Spleen (tissue), 11 donors: ENCODE results near the gene PADI2. TPM values are rescaled to one million over a fixed set of nuclear protein-coding genes. Genes with fewer than 3 reads are reported as not detected.

ENCODE experiments used
- DNase-seq: peaks from one replicate; pipeline ENCODE4 v3.0.0-alpha.2; 2020
- H3K27ac ChIP-seq, 8 donors: fragments of 200-600 bp; sonication (generic) in 7 of 8; 1 replicate in 4 of 8; 2 replicates in 4 of 8; pipeline versions ENCODE4 v1.5.0 to v1.8.0; 2016 to 2021; ENCODE audit warnings: inconsistent platforms in 4 of 8, mild to moderate bottlenecking in 4 of 8, moderate library complexity in 1 of 8
- H3K27me3 ChIP-seq, 7 donors: fragments of 200-600 bp; sonication (generic) in 6 of 7; replicated peaks in 1 of 7; 1 replicate in 4 of 7; 2 replicates in 3 of 7; pipeline versions ENCODE4 v1.5.0 to v1.8.0; 2016 to 2021; ENCODE audit warnings: inconsistent platforms in 3 of 7, mild to moderate bottlenecking in 1 of 7
- H3K36me3 ChIP-seq, 6 donors: fragments of 200-600 bp; sonication (generic) in 5 of 6; 1 replicate in 4 of 6; 2 replicates in 2 of 6; pipeline versions ENCODE4 v1.5.0 to v1.8.0; 2016 to 2021; ENCODE audit warnings: inconsistent platforms in 2 of 6
- H3K4me1 ChIP-seq, 6 donors: fragments of 200-600 bp; sonication (generic) in 5 of 6; 1 replicate in 3 of 6; 2 replicates in 3 of 6; pipeline versions ENCODE4 v1.5.0 to v1.8.0; 2016 to 2021; ENCODE audit warnings: inconsistent platforms in 3 of 6
- H3K4me3 ChIP-seq, 8 donors: fragments of 200-600 bp; sonication (generic) in 7 of 8; 1 replicate in 4 of 8; 2 replicates in 4 of 8; pipeline versions ENCODE4 v1.5.0 to v1.8.0; 2016 to 2021; ENCODE audit warnings: inconsistent platforms in 4 of 8, mild to moderate bottlenecking in 4 of 8, moderate library complexity in 2 of 8
- H3K9me3 ChIP-seq, 8 donors: fragments of 200-600 bp; sonication (generic) in 7 of 8; 1 replicate in 4 of 8; 2 replicates in 4 of 8; pipeline versions ENCODE4 v1.5.0 to v1.8.0; 2016 to 2021; ENCODE audit warnings: inconsistent platforms in 4 of 8
- CTCF ChIP-seq, 11 experiments: fragments of 200-600 bp in 7 of 11; fragments of 450-650 bp in 4 of 11; sonication (generic) in 4 of 11; IDR thresholded peaks in 8 of 11; conservative IDR thresholded peaks in 3 of 11; 1 replicate in 7 of 11; 2 replicates in 4 of 11; pipeline versions ENCODE4 v1.4.0 to v1.8.0; 2016 to 2021; ENCODE audit warnings: antibody characterized with exemption in 11 of 11, inconsistent platforms in 4 of 11, mild to moderate bottlenecking in 1 of 11
- POLR2A ChIP-seq, 3 donors: fragments of 450-650 bp; IDR thresholded peaks; one replicate each; pipeline ENCODE4 v1.5.1; 2017; ENCODE audit warnings: antibody characterized with exemption in 3 of 3, mild to moderate bottlenecking in 1 of 3
- POLR2AphosphoS5 ChIP-seq, 3 donors: sonication (generic); formaldehyde crosslinking; IDR thresholded peaks; one replicate each; pipeline ENCODE4 v1.5.1; 2017; ENCODE audit warnings: antibody characterized with exemption in 3 of 3
- WGBS, 5 donors: extraction: QIAGEN DNeasy Blood & Tissue Kit in 3 of 5; methylation state at CpG; one replicate each; pipeline versions ENCODE4 v1.1.5 to v1.1.7; 2013 to 2018; 5-methylcytosine and 5-hydroxymethylcytosine counted together
- intact Hi-C: fragments of 100-400 bp; cut with DNase I; formaldehyde crosslinking; loops from one replicate; pipeline ENCODE4 v1.15.0; 2023; ENCODE audit warnings: low total_unique reads
- polyA plus RNA-seq, 3 donors: library from polyadenylated mRNA; stranded (reverse); fragments of 200-250 nt; gene quantifications; one replicate each; pipeline ENCODE4 v1.2.1, GENCODE V29; 2013
- total RNA-seq, 7 donors: library from RNA; depleted of rRNA in 3 of 7; stranded (reverse); fragments of >200 nt in 3 of 7; fragmentation: NEBNext Ultra II Directional in 4 of 7; extraction: Animal tissue kit (Norgen Biotek cat#: 25700) in 4 of 7; gene quantifications; one replicate each; pipeline versions ENCODE4 v1.1.0 to v1.2.1, GENCODE V29; 2016 to 2021
- donor health status: healthy with polysubstance abuse.
- donor health status: DM: no; HTN: no; CAD: no; lungs with moderate emphysema.
- donor health status: DM: no; HTN: no; CAD: no.
- donor health status: Bipolar disorder and iron deficiency.
- donor health status: healthy.
- donor health status: DM: no; HTN: no; CAD: no.
- donor health status: DM: yes; HTN: yes; CAD: no.

The PADI2 gene
- total and polyA plus RNA-seq, 10 donors = 0.50 to 63.6 (median 18.6) TPM

DNA sequence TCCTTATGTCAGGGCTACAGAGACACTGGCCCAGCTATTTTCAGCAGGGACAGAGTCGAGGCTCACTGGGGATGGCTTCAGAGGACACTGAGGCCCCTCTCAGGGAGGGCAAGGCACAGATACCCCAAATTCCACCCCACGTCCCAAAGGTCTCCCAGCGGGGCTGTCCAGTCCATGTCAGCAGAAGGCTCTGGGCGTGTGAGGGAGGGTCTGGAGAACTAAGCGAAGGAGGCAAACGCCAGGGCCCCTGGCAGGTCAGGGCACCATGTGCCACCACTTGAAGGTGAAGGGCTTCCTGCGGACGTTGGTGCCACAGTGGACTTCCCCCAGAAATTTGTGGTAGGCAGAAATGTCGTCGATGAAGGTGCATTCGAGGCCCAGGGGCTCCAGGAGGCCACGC is 50.5 kb downstream of the PADI2 start:
- H3K27ac ChIP-seq = peak overlapping the region in 3 of 8 donors; percentile 11 to 92 (median 87)
- H3K36me3 ChIP-seq = peaks cover 0 to 58% (median 0%) of the 10 kb centered on the region in 6 donors
- peak; percentile 61 for DNase-seq
- no peak overlapping the region for H3K4me3 ChIP-seq
- H3K27me3 ChIP-seq = no peaks in the 10 kb centered on the region
- H3K4me1 ChIP-seq = peaks cover 0 to 35% (median 2%) of the 10 kb centered on the region in 6 donors
- no peak for TF ChIP-seq POLR2AphosphoS5 (IDR thresholded peaks at IDR 0.05)
- no peak for TF ChIP-seq CTCF (IDR thresholded peaks at IDR 0.05 in 8 of 11, conservative IDR thresholded peaks at IDR 0.05 in 3 of 11)
- TF ChIP-seq POLR2A (IDR thresholded peaks at IDR 0.05) = no peak
- intact Hi-C loops = no loop called here
- H3K9me3 ChIP-seq = peaks cover 0 to 15% (median 11%) of the 10 kb centered on the region in 8 donors
- 67 to 86% (median 75%) methylated on average over 12 of the region's 12 CpGs for WGBS, 5 donors

GRCh38 chr1:17067465-17068240 is 51.6 kb downstream of the PADI2 start:
- peaks cover 0 to 15% (median 11%) of the 10 kb centered on the region in 8 donors for H3K9me3 ChIP-seq
- TF ChIP-seq POLR2A (IDR thresholded peaks at IDR 0.05) (no peak), POLR2AphosphoS5 (IDR thresholded peaks at IDR 0.05) (no peak), CTCF (IDR thresholded peaks at IDR 0.05 in 8 of 11, conservative IDR thresholded peaks at IDR 0.05 in 3 of 11) (no peak)
- DNase-seq = no peak
- H3K27me3 ChIP-seq = no peaks in the 10 kb centered on the region
- intact Hi-C loops = no loop called here
- WGBS, 5 donors = 69 to 90% (median 78%) methylated on average over 10 of the region's 10 CpGs
- H3K36me3 ChIP-seq = peaks cover 0 to 47% (median 0%) of the 10 kb centered on the region in 6 donors
- H3K27ac ChIP-seq = peak overlapping the region in 7 of 8 donors; percentile 51 to 92 (median 80)
- H3K4me3 ChIP-seq = no peak overlapping the region
- H3K4me1 ChIP-seq = peaks cover 0 to 46% (median 5%) of the 10 kb centered on the region in 6 donors

DNA sequence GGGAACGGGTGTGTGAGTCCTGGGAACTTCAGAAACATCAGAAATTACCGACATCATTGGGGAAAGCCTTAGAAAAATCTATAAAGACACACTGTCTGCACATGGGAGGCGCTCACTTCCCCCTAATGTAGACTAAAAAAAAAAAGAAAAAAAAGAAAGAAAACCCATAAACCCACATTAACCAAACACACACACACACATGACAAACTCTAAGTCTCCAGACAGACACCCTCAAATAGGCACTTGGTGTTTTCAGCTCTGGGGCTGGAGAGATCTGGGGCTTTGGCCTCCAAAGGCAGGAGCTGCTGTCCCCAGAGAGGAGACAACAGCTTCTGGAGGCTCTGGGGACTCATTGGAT is 52.2 kb downstream of the PADI2 start:
- Histone ChIP-seq H3K9me3 (peaks cover 0 to 15% (median 11%) of the 10 kb centered on the region in 8 donors), H3K27ac (peak overlapping the region in 7 of 8 donors; percentile 51 to 92 (median 80)), H3K4me1 (peaks cover 0 to 52% (median 5%) of the 10 kb centered on the region in 6 donors), H3K27me3 (no peaks in the 10 kb centered on the region), H3K36me3 (peaks cover 0 to 41% (median 0%) of the 10 kb centered on the region in 6 donors), H3K4me3 (peak overlapping the region in 1 of 8 donors; percentile 8)
- DNase-seq = no peak
- TF ChIP-seq POLR2A (IDR thresholded peaks at IDR 0.05) = no peak
- TF ChIP-seq POLR2AphosphoS5 (IDR thresholded peaks at IDR 0.05) = no peak
- no peak for TF ChIP-seq CTCF (IDR thresholded peaks at IDR 0.05 in 8 of 11, conservative IDR thresholded peaks at IDR 0.05 in 3 of 11)
- 34 to 68% (median 50%) methylated on average over 3 of the region's 3 CpGs for WGBS, 5 donors
- intact Hi-C loops = no loop called here

- Histone ChIP-seq H3K4me3 (peak overlapping the region in 1 of 8 donors; percentile 8), H3K9me3 (peaks cover 0 to 15% (median 11%) of the 10 kb centered on the region in 8 donors), H3K27ac (peak overlapping the region in 7 of 8 donors; percentile 45 to 92 (median 80)), H3K27me3 (no peaks in the 10 kb centered on the region), H3K4me1 (peaks cover 0 to 58% (median 5%) of the 10 kb centered on the region in 6 donors), H3K36me3 (peaks cover 0 to 35% (median 0%) of the 10 kb centered on the region in 6 donors)
- TF ChIP-seq CTCF (IDR thresholded peaks at IDR 0.05 in 8 of 11, conservative IDR thresholded peaks at IDR 0.05 in 3 of 11) (no peak), POLR2AphosphoS5 (IDR thresholded peaks at IDR 0.05) (peak in 1 of 3 donors; percentile 24)
- WGBS, 5 donors = 54 to 80% (median 68%) methylated on average over 11 of the region's 11 CpGs
- DNase-seq = no peak
- intact Hi-C loops = no loop called here
These were observed 52.7 kb downstream of the PADI2 start for GRCh38 chr1:17066361-17067068.
